Ovary (tissue), 9 donors: ENCODE results near the gene UST. TPM values are rescaled to one million over a fixed set of nuclear protein-coding genes. Genes with fewer than 3 reads are reported as not detected.
"Not testable (repeated sequence)": the region's sequence is repeated elsewhere in the genome, so short reads cannot be mapped to it uniquely, and the experiment has no call there.

ENCODE experiments used
- DNase-seq, 5 donors: peaks; one replicate each; pipeline ENCODE4 v3.0.0-alpha.2; 2019 to 2020
- H3K27ac ChIP-seq, 2 donors: fragments of 200-600 bp; one replicate each; pipeline versions ENCODE4 v1.5.1 to v1.8.0; 2019 to 2022
- H3K27me3 ChIP-seq: fragments of 200-600 bp; one replicate; pipeline ENCODE4 v1.8.0; 2022
- H3K36me3 ChIP-seq: fragments of 200-600 bp; sonication (generic); one replicate; pipeline ENCODE4 v1.5.1; 2019
- H3K4me1 ChIP-seq: one replicate; pipeline ENCODE4 v1.8.1; 2013; ENCODE audit warnings: mild to moderate bottlenecking, moderate library complexity; ENCODE audit not compliant: insufficient read depth
- H3K4me3 ChIP-seq: fragments of 200-600 bp; sonication (generic); one replicate; pipeline ENCODE4 v1.5.1; 2017
- H3K9me3 ChIP-seq, 2 donors: fragments of 200-600 bp in 1 of 2; sonication (generic) in 1 of 2; one replicate each; pipeline versions ENCODE4 v1.5.1 to v1.8.1; 2013 to 2019; ENCODE audit warnings: mild to moderate bottlenecking in 1 of 2, moderate library complexity in 1 of 2
- CTCF ChIP-seq, 3 donors: fragments of 450-650 bp in 2 of 3; fragments of 200-600 bp in 1 of 3; IDR thresholded peaks; one replicate each; pipeline versions ENCODE4 v1.5.1 to v1.8.0; 2016 to 2022; ENCODE audit warnings: antibody characterized with exemption in 3 of 3, mild to moderate bottlenecking in 1 of 3
- EP300 ChIP-seq: sonication (generic); formaldehyde crosslinking; IDR thresholded peaks from one replicate; pipeline ENCODE4 v1.6.1; 2017; ENCODE audit warnings: antibody characterized with exemption
- POLR2A ChIP-seq: fragments of 450-650 bp; IDR thresholded peaks from one replicate; pipeline ENCODE4 v1.6.1; 2017; ENCODE audit warnings: antibody characterized with exemption, mild to moderate bottlenecking, moderate library complexity
- WGBS, 3 donors: extraction: QIAGEN DNeasy Blood & Tissue Kit in 1 of 3; methylation state at CpG; one replicate each; pipeline versions ENCODE4 v1.1.5 to v1.1.7; 2013 to 2017; 5-methylcytosine and 5-hydroxymethylcytosine counted together
- intact Hi-C, 4 donors: fragments of 100-400 bp; cut with DNase I; formaldehyde crosslinking; loops; one replicate each; pipeline versions ENCODE4 v1.11.0 to v1.15.1; 2022 to 2023
- polyA plus RNA-seq, 2 donors: library from polyadenylated mRNA; stranded (reverse); fragments of 200-250 nt in 1 of 2; fragments of 350-450 nt in 1 of 2; fragmentation: Illumina TruSeq in 1 of 2; extraction: RNeasy Lipid Tissue Mini Kit (QIAGEN cat#74804) in 1 of 2; gene quantifications; one replicate each; pipeline ENCODE4 v1.2.3, GENCODE V29; 2013 to 2014
- total RNA-seq, 7 donors: library from RNA; depleted of rRNA in 2 of 7; stranded (reverse); fragments of >200 nt in 2 of 7; fragmentation: NEBNext Ultra II Directional in 3 of 7; extraction: Animal tissue kit (Norgen Biotek cat#: 25700) in 3 of 7; gene quantifications; one replicate each; pipeline versions ENCODE4 v1.1.0 to v1.2.4, GENCODE V29; 2016 to 2023
- donor health status: DM: no; HTN: no; CAD: no; lungs with moderate emphysema.
- donor health status: DM: no; HTN: no; CAD: no.
- donor health status: Bipolar disorder and iron deficiency.
- donor health status: DM: yes; HTN: yes; CAD: no.
- donor health status: DM: no; HTN: no; CAD: no.
- donor health status: DM: yes; HTN: yes; CAD: no.

Gene UST
- total and polyA plus RNA-seq, 9 donors: 11.8 to 20.1 (median 16.5) TPM

GRCh38 chr6:148845464-148845863, 98.6 kb downstream of the UST start:
- Histone ChIP-seq H3K27me3 (no peaks in the 10 kb centered on the region), H3K27ac (no peak overlapping the region), H3K36me3 (no peaks in the 10 kb centered on the region), H3K9me3 (no peaks in the 10 kb centered on the region), H3K4me1 (peaks cover 12% of the 10 kb centered on the region), H3K4me3 (no peak overlapping the region)
- intact Hi-C loops: loop anchor here in 1 of 4 donors (2.0 kb wide), 1 partner anchor 21 kb away; no protein-coding TSS in a partner anchor
- 84 to 97% (median 94%) methylated on average over 1 of the region's 1 CpG for WGBS, 3 donors
- TF ChIP-seq POLR2A: no peak
- TF ChIP-seq EP300: no peak
- no peak for TF ChIP-seq CTCF (IDR thresholded peaks at IDR 0.05)
- DNase-seq: no peak

GRCh38 chr6:148846778-148847761, 100.2 kb downstream of the UST start:
- no peak for DNase-seq
- TF ChIP-seq POLR2A: no peak
- no peak for TF ChIP-seq EP300
- TF ChIP-seq CTCF (IDR thresholded peaks at IDR 0.05): no peak
- 45 to 55% (median 52%) methylated on average over 4 of the region's 4 CpGs for WGBS, 3 donors
- Histone ChIP-seq H3K27me3 (no peaks in the 10 kb centered on the region), H3K4me1 (peaks cover 12% of the 10 kb centered on the region), H3K9me3 (no peaks in the 10 kb centered on the region), H3K36me3 (no peaks in the 10 kb centered on the region), H3K4me3 (no peak overlapping the region), H3K27ac (no peak overlapping the region)
- intact Hi-C loops: no loop called here

- H3K4me3 ChIP-seq: no peak overlapping the region
- no peaks in the 10 kb centered on the region for H3K27me3 ChIP-seq
- H3K4me1 ChIP-seq: peaks cover 12% of the 10 kb centered on the region
- H3K36me3 ChIP-seq: no peaks in the 10 kb centered on the region
- no peak for DNase-seq
- 73 to 85% (median 77%) methylated on average over 4 of the region's 4 CpGs for WGBS, 3 donors
- H3K27ac ChIP-seq: no peak overlapping the region
- intact Hi-C loops: no loop called here
- no peaks in the 10 kb centered on the region for H3K9me3 ChIP-seq
- TF ChIP-seq EP300 (no peak), POLR2A (no peak), CTCF (IDR thresholded peaks at IDR 0.05) (no peak)
Measured at GRCh38 chr6:148848915-148849314, 102.1 kb downstream of the UST start.

- 92 to 93% (median 92%) methylated on average over 5 of the region's 5 CpGs for WGBS, 3 donors
- DNase-seq, H3K9me3 ChIP-seq, H3K36me3 ChIP-seq, H3K27me3 ChIP-seq, intact Hi-C loops, H3K4me3 ChIP-seq, H3K27ac ChIP-seq: not testable (repeated sequence)
- peaks cover 14% of the 10 kb centered on the region for H3K4me1 ChIP-seq
Measured at GRCh38 chr6:148849449-148849848, 102.6 kb downstream of the UST start.

GRCh38 chr6:148850964-148851363, 104.1 kb downstream of the UST start:
- peaks cover 14% of the 10 kb centered on the region for H3K4me1 ChIP-seq
- no peak for DNase-seq
- no peaks in the 10 kb centered on the region for H3K9me3 ChIP-seq
- 90 to 97% (median 97%) methylated on average over 3 of the region's 3 CpGs for WGBS, 3 donors
- intact Hi-C loops: no loop called here
- TF ChIP-seq CTCF (IDR thresholded peaks at IDR 0.05) (no peak), EP300 (no peak), POLR2A (no peak)
- H3K27ac ChIP-seq: no peak overlapping the region
- no peak overlapping the region for H3K4me3 ChIP-seq
- H3K27me3 ChIP-seq: no peaks in the 10 kb centered on the region
- no peaks in the 10 kb centered on the region for H3K36me3 ChIP-seq
